HUES64 (cell line): ENCODE measurements around the gene CMTM7.

Experiments used
- H3K27ac ChIP-seq: 2 replicates; pipeline ENCODE4 v1.7.0; 2013; ENCODE audit warnings: low read depth, low read length, inconsistent platforms
- H3K27me3 ChIP-seq: 2 replicates; pipeline ENCODE4 v1.6.1; 2013; ENCODE audit warnings: mild to moderate bottlenecking, low read length; ENCODE audit not compliant: insufficient read depth
- H3K36me3 ChIP-seq: 2 replicates; pipeline ENCODE4 v1.6.1; 2013; ENCODE audit warnings: mild to moderate bottlenecking, low read length; ENCODE audit not compliant: insufficient read depth
- H3K4me1 ChIP-seq: 2 replicates; pipeline ENCODE4 v1.6.1; 2013; ENCODE audit warnings: mild to moderate bottlenecking, low read length, moderate library complexity; ENCODE audit not compliant: insufficient read depth
- H3K4me3 ChIP-seq: 2 replicates; pipeline ENCODE4 v1.5.1; 2013; ENCODE audit warnings: mild to moderate bottlenecking, low read length, moderate library complexity
- H3K9ac ChIP-seq: 2 replicates; pipeline ENCODE4 v1.6.1; 2013; ENCODE audit warnings: mild to moderate bottlenecking, low read depth, low read length
- H3K9me3 ChIP-seq: 2 replicates; pipeline ENCODE4 v1.6.1; 2013; ENCODE audit warnings: low read depth, low read length; ENCODE audit not compliant: insufficient read depth
- WGBS: fragments of 150-250, 120-280 bp; methylation state at CpG from one replicate; pipeline ENCODE4 v1.1.7; 2013; ENCODE audit warnings: missing lambda C conversion rate; 5-methylcytosine and 5-hydroxymethylcytosine counted together

Gene CMTM7

DNA sequence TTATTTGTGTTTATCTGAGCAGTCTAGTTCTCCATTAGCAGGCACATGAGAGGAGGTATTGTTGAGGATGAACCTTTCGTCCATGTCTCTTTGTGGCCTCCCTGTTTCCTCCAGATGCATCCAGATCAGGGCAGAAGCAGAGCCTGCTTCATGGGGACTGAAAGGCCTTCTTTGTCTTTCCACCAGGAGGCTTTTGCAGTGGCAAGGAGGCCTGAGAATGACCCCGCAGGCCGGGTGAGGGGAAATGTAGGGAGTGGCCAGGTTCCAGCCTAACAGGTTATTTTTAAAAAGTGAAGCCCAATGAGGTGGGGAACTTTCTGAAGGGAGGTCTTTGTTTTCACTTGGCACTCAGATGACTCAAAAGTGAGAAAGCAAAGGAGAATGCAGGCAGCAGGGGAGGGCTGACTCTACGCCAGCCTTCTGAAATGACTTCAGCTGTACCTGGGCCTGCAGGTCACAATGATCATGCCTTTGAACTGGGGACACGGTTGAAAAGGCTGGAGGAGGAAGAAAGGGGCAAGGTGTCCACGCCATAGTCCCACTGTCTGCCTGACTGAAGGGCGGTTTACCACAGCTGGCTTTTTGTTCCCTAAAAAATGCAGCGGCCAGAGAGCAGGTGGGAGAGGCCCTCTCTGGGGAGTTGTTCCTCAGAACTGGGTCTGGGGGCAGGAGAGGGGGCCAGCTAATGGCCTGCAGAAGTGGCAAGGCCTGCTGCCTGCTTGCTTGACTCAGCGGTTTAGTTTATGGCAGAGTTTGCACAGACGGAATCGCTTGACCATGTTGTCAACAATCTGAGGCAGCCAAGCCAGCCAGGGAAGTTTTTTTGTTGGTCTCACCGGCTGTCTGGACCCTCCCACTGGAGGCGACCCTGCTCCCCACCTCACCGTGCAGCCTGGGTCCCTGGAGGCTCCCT is 28.7 kb downstream of the CMTM7 start:
- Histone ChIP-seq H3K4me3 (no peak overlapping the region), H3K9ac (peak overlapping the region; percentile 41; the same call in 1 of the 2 replicates), H3K9me3 (peaks cover 5% of the 10 kb centered on the region; the same call in 1 of the 2 replicates), H3K27ac (peak overlapping the region; percentile 68), H3K36me3 (no peaks in the 10 kb centered on the region), H3K27me3 (no peaks in the 10 kb centered on the region), H3K4me1 (peaks cover 19% of the 10 kb centered on the region)
- WGBS = 62% methylated on average over 14 of the region's 14 CpGs

DNA sequence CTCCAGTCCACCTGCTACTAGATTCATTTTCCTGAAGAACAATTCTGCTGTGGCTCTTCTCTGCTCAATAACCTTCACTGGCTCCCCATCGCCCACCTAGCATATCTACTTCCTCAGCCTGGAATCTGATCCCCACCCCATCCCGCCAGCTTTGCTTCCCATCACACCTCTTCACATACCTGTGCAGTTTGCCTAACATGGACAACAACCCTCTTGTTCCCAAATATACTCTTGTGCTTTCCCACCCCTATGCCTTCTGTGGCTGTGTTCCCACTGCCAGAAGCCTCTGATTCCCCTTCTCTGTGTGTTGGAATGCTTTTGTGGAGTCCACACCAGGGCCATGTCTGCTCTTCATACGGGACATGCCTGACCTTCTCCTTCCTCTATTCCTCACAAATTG is 29.5 kb downstream of the CMTM7 start:
- WGBS = 88% methylated on average over 3 of the region's 3 CpGs
- Histone ChIP-seq H3K4me1 (peaks cover 19% of the 10 kb centered on the region), H3K27ac (no peak overlapping the region; the same call in 1 of the 2 replicates), H3K36me3 (no peaks in the 10 kb centered on the region), H3K27me3 (no peaks in the 10 kb centered on the region), H3K9ac (no peak overlapping the region), H3K4me3 (no peak overlapping the region), H3K9me3 (peaks cover 5% of the 10 kb centered on the region; the same call in 1 of the 2 replicates)

DNA sequence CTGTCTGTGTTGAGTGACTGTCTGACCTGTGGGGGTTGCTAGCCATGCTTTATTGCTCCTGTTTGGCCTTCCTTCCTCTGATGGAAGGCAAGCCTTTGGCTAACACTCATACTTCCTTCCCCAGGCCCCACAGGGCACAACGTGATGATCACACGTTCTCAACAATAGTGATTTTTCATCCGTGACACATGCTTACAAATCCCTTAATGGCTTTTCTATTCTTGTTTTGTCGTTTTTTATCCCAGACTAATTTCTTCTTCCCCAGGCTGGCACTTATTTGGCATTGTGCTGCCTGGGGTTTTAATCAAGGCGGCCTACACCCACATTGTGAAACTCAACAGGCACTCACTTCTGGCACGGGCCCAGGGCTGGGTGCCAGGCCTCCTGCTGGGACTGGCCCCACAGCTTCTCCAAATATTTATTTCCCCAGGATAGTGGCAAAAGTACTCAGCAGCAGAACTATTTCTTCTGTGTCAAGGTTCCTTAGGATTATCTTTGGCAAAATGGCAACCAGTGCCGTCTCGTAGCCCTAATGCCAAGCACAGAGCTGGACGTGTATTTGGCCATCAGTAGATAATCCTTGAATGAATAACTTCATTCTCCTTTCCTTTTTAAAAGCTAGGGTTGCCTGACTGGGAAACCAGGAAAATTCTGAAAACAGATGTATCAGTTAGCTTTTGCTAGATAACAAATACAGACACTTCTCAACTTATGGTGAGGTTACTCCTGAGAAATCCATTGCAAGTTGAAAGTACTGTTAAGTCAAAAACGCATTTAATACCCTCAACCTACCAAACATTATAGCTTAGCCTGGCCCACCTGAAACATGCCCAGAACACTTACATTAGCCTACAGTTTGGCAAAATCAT is 30.6 kb downstream of the CMTM7 start:
- H3K27ac ChIP-seq = no peak overlapping the region
- no peaks in the 10 kb centered on the region for H3K36me3 ChIP-seq
- no peaks in the 10 kb centered on the region for H3K27me3 ChIP-seq
- H3K9me3 ChIP-seq = peaks cover 5% of the 10 kb centered on the region; the same call in 1 of the 2 replicates
- peaks cover 19% of the 10 kb centered on the region for H3K4me1 ChIP-seq
- H3K4me3 ChIP-seq = no peak overlapping the region
- H3K9ac ChIP-seq = no peak overlapping the region
- WGBS = 92% methylated on average over 10 of the region's 10 CpGs

DNA sequence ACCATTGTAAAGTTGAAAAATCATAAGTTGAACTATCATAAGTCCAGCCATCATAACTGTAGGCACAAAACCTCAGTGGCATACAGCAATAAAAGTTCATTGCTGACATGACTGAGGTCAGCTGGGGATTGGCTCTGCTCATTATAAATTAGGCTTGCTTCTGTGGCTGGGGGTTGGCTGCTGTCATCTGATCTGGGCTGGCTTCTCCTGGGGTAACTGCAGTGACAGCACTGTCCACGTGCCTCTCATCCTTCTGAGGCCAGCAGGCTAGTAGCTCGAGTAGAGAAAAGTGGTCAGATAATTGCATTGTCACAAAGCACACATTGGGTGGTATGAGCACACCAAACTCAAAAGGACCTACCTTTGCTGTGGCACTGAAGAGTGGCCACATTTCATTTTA is 31.3 kb downstream of the CMTM7 start:
- peaks cover 5% of the 10 kb centered on the region; the same call in 1 of the 2 replicates for H3K9me3 ChIP-seq
- H3K27ac ChIP-seq = no peak overlapping the region
- no peaks in the 10 kb centered on the region for H3K27me3 ChIP-seq
- no peak overlapping the region for H3K4me3 ChIP-seq
- H3K9ac ChIP-seq = no peak overlapping the region
- 75% methylated on average over 2 of the region's 2 CpGs for WGBS
- no peaks in the 10 kb centered on the region for H3K36me3 ChIP-seq
- peaks cover 19% of the 10 kb centered on the region for H3K4me1 ChIP-seq

DNA sequence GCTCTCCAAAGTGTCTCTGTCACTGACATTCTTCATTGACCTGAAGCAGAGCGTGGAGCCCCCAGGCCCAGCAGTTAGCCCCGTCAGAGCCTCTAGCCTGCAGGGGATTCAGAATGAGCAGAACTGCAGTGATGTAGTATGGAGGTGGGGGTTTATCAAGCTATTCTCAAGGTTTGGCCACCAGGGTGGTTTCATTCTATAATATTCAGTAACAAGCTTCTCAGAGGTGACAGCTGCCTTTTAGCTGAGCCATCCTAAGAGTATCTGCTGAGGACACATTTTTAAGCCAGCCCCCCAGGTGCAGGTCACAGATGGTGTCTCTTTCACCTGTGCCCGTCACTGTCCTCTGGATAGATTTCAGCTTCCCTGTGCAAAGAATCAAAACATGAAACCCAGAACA is 31.9 kb downstream of the CMTM7 start:
- peaks cover 5% of the 10 kb centered on the region; the same call in 1 of the 2 replicates for H3K9me3 ChIP-seq
- WGBS = 90% methylated on average over 3 of the region's 3 CpGs
- H3K9ac ChIP-seq = no peak overlapping the region
- no peaks in the 10 kb centered on the region for H3K27me3 ChIP-seq
- no peaks in the 10 kb centered on the region for H3K36me3 ChIP-seq
- peaks cover 19% of the 10 kb centered on the region for H3K4me1 ChIP-seq
- no peak overlapping the region for H3K4me3 ChIP-seq
- H3K27ac ChIP-seq = no peak overlapping the region

DNA sequence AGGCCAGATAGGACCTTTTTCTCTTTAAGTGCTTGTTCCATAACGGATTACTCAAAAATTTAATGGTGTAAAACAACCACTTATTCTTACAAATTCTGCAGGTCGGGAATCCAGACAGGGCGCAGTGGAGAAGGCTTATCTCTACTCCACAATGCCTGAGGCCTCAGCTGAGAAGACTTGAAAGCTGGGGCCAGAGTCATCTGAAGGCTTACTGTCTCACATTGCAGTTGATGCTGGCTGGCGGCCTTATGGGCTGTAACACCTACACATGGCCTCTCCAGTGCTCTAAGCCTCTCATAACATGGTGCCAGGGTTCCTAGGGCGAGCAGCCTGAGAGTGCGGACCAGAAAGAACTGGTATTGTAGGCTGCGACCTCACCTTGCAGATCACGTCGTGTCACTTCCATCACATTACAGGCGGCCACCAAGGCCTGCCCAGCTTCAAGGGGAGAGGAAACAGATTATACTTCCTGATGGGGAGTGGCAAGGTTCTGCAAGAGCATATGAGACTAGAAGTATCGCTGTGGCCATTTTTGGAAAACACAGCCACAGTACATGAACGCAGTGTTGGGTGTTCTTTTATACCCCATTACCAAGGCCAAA is 32.4 kb downstream of the CMTM7 start:
- Histone ChIP-seq H3K4me1 (peaks cover 19% of the 10 kb centered on the region), H3K9ac (no peak overlapping the region), H3K36me3 (no peaks in the 10 kb centered on the region), H3K4me3 (no peak overlapping the region), H3K27me3 (no peaks in the 10 kb centered on the region), H3K27ac (no peak overlapping the region), H3K9me3 (peaks cover 4% of the 10 kb centered on the region; the same call in 1 of the 2 replicates)
- WGBS = 94% methylated on average over 12 of the region's 12 CpGs

DNA sequence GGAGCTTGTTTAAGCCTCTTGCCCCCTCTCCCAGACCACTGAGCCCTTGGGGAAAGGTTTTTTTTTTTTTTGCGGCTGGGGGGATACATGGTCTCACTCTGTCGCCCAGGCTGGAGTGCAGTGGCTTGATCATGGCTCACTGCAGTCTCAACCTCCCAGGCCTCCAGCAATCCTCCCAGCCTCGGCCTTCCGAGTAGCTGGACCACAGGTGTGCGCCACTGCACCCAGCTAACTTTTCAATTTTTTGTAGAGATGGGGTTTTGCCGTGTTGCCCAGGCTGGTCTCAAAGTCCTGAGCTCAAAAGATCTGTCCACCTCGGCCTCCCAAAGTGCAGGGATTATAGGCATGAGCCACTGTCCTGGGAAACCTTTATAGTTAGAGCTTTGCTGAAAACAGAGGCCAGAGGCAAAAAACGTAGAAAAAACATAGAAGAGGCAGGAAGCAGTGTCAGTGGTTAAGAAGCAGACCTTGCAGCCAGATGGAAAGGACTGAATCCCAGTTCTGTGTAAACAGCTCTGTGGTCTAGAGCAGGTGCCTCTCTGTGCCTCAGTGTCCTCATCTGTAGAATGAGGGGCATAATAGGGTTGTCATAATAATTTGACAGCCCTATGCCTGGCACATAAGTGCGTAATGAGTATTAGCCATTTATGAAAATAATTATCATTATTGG is 33.1 kb downstream of the CMTM7 start:
- Histone ChIP-seq H3K27ac (no peak overlapping the region), H3K9ac (no peak overlapping the region), H3K9me3 (no peaks in the 10 kb centered on the region), H3K27me3 (no peaks in the 10 kb centered on the region), H3K4me3 (no peak overlapping the region), H3K36me3 (no peaks in the 10 kb centered on the region), H3K4me1 (peaks cover 15% of the 10 kb centered on the region)
- WGBS = 89% methylated on average over 7 of the region's 9 CpGs

DNA sequence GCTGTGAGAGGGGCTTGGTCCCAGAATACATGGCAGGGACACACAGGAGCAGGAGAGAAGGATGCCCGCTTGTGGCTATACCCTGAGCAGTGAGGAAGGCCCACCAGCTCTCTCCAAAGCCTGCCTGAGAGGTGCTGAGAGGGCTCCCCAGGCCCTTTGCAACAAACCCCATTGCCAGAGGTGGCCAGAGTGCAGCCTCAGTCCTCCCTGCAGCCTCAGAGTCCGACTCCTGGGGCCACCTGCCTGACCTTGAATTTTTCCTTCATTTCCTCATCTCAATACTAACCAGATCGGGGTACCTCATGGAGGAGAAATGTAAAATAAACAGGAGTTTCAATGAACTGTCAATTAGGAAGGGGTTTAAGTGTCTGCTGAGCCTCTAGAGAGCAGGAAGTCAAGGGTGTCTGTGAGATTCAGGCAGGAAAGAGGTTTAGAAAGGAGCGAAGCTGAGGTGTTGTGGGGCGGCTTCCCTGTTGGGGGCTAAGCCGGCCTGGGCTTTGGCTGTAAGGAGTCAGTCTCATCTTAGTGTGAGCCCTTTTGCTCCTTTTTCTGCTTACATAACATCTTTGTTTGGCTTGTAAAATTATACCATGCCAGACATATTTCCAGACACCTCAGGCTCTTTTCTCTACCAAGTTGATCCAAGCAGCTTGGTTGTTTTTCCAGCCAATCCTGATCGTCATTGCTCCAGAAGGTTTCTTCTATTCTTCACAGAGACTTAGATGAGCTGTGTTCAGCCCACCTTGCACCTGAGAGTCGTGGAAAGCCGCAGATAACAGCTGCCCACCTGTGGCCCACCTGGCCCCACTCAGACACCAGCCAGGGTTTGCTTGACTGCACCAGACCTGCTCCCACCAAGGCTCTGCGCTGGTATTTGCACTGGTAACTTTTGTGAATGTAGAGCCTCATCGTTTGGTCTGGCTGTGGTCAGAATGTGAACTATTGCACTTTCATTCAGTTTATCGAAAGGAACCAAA is 36.7 kb downstream of the CMTM7 start:
- Histone ChIP-seq H3K4me3 (no peak overlapping the region), H3K27ac (no peak overlapping the region), H3K27me3 (no peaks in the 10 kb centered on the region), H3K9me3 (no peaks in the 10 kb centered on the region), H3K4me1 (no peaks in the 10 kb centered on the region), H3K36me3 (no peaks in the 10 kb centered on the region), H3K9ac (no peak overlapping the region)
- 92% methylated on average over 12 of the region's 12 CpGs for WGBS

DNA sequence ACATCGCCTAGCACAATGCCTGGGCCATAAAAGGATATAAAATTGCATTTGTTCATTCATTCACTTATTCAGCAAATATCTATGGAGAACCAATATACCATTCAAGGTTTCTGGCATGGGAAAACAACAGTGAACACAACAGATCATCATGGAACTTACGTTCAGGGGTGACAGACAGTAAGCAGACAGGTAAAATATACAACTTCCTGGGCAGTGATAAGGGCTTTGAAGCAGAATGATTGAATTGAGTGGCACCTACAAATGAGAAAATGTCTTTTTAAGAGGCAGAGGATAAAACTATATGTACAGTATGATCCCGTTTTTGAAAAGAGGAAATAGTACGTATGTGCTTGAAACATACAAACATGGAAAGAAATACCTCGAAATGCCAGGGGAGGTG is 39.2 kb downstream of the CMTM7 start:
- 96% methylated on average over 5 of the region's 5 CpGs for WGBS

DNA sequence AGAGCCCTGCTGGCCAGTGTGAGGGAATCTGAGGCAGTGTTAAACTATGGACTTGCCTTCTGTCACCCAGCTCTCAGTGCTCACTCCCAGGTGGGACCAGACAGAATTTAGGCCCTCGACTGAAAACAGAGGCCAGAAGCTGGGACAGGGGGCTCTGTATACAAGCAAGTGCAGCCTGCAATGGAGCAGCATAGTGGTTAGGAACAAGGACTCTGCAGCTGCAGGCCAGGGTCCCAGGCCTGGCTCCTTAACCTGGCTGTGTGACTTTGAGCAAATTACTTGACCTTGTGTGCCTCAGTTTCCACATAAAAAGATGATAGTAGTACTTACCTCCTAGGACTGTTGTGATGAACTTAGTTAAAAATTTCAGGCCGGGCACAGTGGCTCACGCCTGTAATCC is 39.8 kb downstream of the CMTM7 start:
- Histone ChIP-seq H3K27ac (no peak overlapping the region), H3K9ac (no peak overlapping the region), H3K4me1 (0 out of 2 replicates have a peak, but pooled peaks cover 4% of the 10 kb centered on the region), H3K9me3 (no peaks in the 10 kb centered on the region), H3K36me3 (no peaks in the 10 kb centered on the region), H3K27me3 (no peaks in the 10 kb centered on the region), H3K4me3 (no peak overlapping the region)
- WGBS = 87% methylated on average over 3 of the region's 3 CpGs

More for the DNA sequence above, 39.2 kb downstream of the CMTM7 start:
- no peaks in the 10 kb centered on the region for H3K4me1 ChIP-seq
- H3K4me3 ChIP-seq = no peak overlapping the region
- no peak overlapping the region for H3K9ac ChIP-seq
- H3K27me3 ChIP-seq = no peaks in the 10 kb centered on the region
- H3K27ac ChIP-seq = no peak overlapping the region
- no peaks in the 10 kb centered on the region for H3K36me3 ChIP-seq
- no peaks in the 10 kb centered on the region for H3K9me3 ChIP-seq
